Muscle of arm (tissue), 14 donors: ENCODE measurements around the gene RPSA. TPM values are rescaled to one million over a fixed set of nuclear protein-coding genes. Genes with fewer than 3 reads are reported as not detected.
"Not testable (repeated sequence)": the region's sequence is repeated elsewhere in the genome, so short reads cannot be mapped to it uniquely, and the experiment has no call there.

Experiments used
- DNase-seq: peaks from one replicate; pipeline ENCODE4 v3.0.0-alpha.2; 2013
- long read RNA-seq, 11 donors: transcript quantifications; one replicate each; lab custom pipeline, GENCODE V29; 2026
- polyA plus RNA-seq, 12 donors: library from polyadenylated mRNA; unstranded; fragments of 120-200 nt; gene quantifications; one replicate each; pipeline ENCODE4 v1.2.1, GENCODE V29; 2013; ENCODE audit not compliant: insufficient read length in 12 of 12

Gene RPSA
- polyA plus RNA-seq = 1,000 to 10,000 TPM in 10 of 12 donors, 100 to 1,000 TPM in 1, not detected in 1; 862 to 2,369 (median 1,833) TPM
- long read RNA-seq, donor 1, transcript RPSA-201 (7 exons, 1,171 nt) = major isoform, 721 of 1,026 reads
- long read RNA-seq, donor 1, transcript RPSA-207 (5 exons, 1,227 nt) = minor isoform, 16 of 1,026 reads
- long read RNA-seq, donor 1, transcript RPSA-205 (2 exons, 622 nt) = minor isoform, 14 of 1,026 reads
- long read RNA-seq, donor 1, transcript RPSA-206 (3 exons, 596 nt) = minor isoform, 29 of 1,026 reads
- long read RNA-seq, donor 1, partial matches to known transcripts = 164 of 1,026 reads
- long read RNA-seq, donor 1, other reads (novel, unspliced or antisense) = 74 of 1,026 reads
- long read RNA-seq, donor 2, transcript RPSA-206 (3 exons, 596 nt) = minor isoform, 14 of 1,167 reads
- long read RNA-seq, donor 2, transcript RPSA-207 (5 exons, 1,227 nt) = minor isoform, 8 of 1,167 reads
- long read RNA-seq, donor 2, transcript RPSA-201 (7 exons, 1,171 nt) = major isoform, 850 of 1,167 reads
- long read RNA-seq, donor 2, transcript RPSA-205 (2 exons, 622 nt) = minor isoform, 12 of 1,167 reads
- long read RNA-seq, donor 2, partial matches to known transcripts = 152 of 1,167 reads
- long read RNA-seq, donor 2, other reads (novel, unspliced or antisense) = 126 of 1,167 reads
- long read RNA-seq, donor 3, transcript RPSA-201 (7 exons, 1,171 nt) = major isoform, 318 of 422 reads
- long read RNA-seq, donor 3, transcript RPSA-206 (3 exons, 596 nt) = minor isoform, 5 of 422 reads
- long read RNA-seq, donor 3, partial matches to known transcripts = 51 of 422 reads
- long read RNA-seq, donor 3, other reads (novel, unspliced or antisense) = 36 of 422 reads
- long read RNA-seq, donor 4, transcript RPSA-206 (3 exons, 596 nt) = minor isoform, 5 of 494 reads
- long read RNA-seq, donor 4, transcript RPSA-201 (7 exons, 1,171 nt) = major isoform, 393 of 494 reads
- long read RNA-seq, donor 4, partial matches to known transcripts = 46 of 494 reads
- long read RNA-seq, donor 4, other reads (novel, unspliced or antisense) = 39 of 494 reads
- long read RNA-seq, donor 5, transcript RPSA-201 (7 exons, 1,171 nt) = major isoform, 1,068 of 1,393 reads
- long read RNA-seq, donor 5, transcript RPSA-207 (5 exons, 1,227 nt) = minor isoform, 5 of 1,393 reads
- long read RNA-seq, donor 5, transcript RPSA-205 (2 exons, 622 nt) = minor isoform, 12 of 1,393 reads
- long read RNA-seq, donor 5, transcript RPSA-206 (3 exons, 596 nt) = minor isoform, 14 of 1,393 reads
- long read RNA-seq, donor 5, partial matches to known transcripts = 173 of 1,393 reads
- long read RNA-seq, donor 5, other reads (novel, unspliced or antisense) = 117 of 1,393 reads
- long read RNA-seq, donor 6, transcript RPSA-205 (2 exons, 622 nt) = minor isoform, 8 of 885 reads
- long read RNA-seq, donor 6, transcript RPSA-201 (7 exons, 1,171 nt) = major isoform, 659 of 885 reads
- long read RNA-seq, donor 6, transcript RPSA-207 (5 exons, 1,227 nt) = minor isoform, 10 of 885 reads
- long read RNA-seq, donor 6, transcript RPSA-206 (3 exons, 596 nt) = minor isoform, 8 of 885 reads
- long read RNA-seq, donor 6, partial matches to known transcripts = 114 of 885 reads
- long read RNA-seq, donor 6, other reads (novel, unspliced or antisense) = 85 of 885 reads
- long read RNA-seq, donor 7, transcript RPSA-201 (7 exons, 1,171 nt) = major isoform, 476 of 632 reads
- long read RNA-seq, donor 7, transcript RPSA-206 (3 exons, 596 nt) = minor isoform, 5 of 632 reads
- long read RNA-seq, donor 7, transcript RPSA-205 (2 exons, 622 nt) = minor isoform, 7 of 632 reads
- long read RNA-seq, donor 7, partial matches to known transcripts = 87 of 632 reads
- long read RNA-seq, donor 7, other reads (novel, unspliced or antisense) = 51 of 632 reads
- long read RNA-seq, donor 8, transcript RPSA-207 (5 exons, 1,227 nt) = minor isoform, 9 of 1,149 reads
- long read RNA-seq, donor 8, transcript RPSA-206 (3 exons, 596 nt) = minor isoform, 13 of 1,149 reads
- long read RNA-seq, donor 8, transcript RPSA-205 (2 exons, 622 nt) = minor isoform, 10 of 1,149 reads
- long read RNA-seq, donor 8, transcript RPSA-201 (7 exons, 1,171 nt) = major isoform, 866 of 1,149 reads
- long read RNA-seq, donor 8, partial matches to known transcripts = 126 of 1,149 reads
- long read RNA-seq, donor 8, other reads (novel, unspliced or antisense) = 124 of 1,149 reads
- long read RNA-seq, donor 9, transcript RPSA-201 (7 exons, 1,171 nt) = major isoform, 851 of 1,089 reads
- long read RNA-seq, donor 9, transcript RPSA-206 (3 exons, 596 nt) = minor isoform, 16 of 1,089 reads
- long read RNA-seq, donor 9, transcript RPSA-205 (2 exons, 622 nt) = minor isoform, 13 of 1,089 reads
- long read RNA-seq, donor 9, transcript RPSA-207 (5 exons, 1,227 nt) = minor isoform, 6 of 1,089 reads
- long read RNA-seq, donor 9, partial matches to known transcripts = 99 of 1,089 reads
- long read RNA-seq, donor 9, other reads (novel, unspliced or antisense) = 102 of 1,089 reads
- long read RNA-seq, donor 10, transcript RPSA-207 (5 exons, 1,227 nt) = minor isoform, 5 of 877 reads
- long read RNA-seq, donor 10, transcript RPSA-205 (2 exons, 622 nt) = minor isoform, 10 of 877 reads
- long read RNA-seq, donor 10, transcript RPSA-201 (7 exons, 1,171 nt) = major isoform, 691 of 877 reads
- long read RNA-seq, donor 10, partial matches to known transcripts = 103 of 877 reads
- long read RNA-seq, donor 10, other reads (novel, unspliced or antisense) = 60 of 877 reads
- long read RNA-seq, donor 11, transcript RPSA-201 (7 exons, 1,171 nt) = major isoform, 694 of 1,011 reads
- long read RNA-seq, donor 11, transcript RPSA-206 (3 exons, 596 nt) = minor isoform, 14 of 1,011 reads
- long read RNA-seq, donor 11, transcript RPSA-205 (2 exons, 622 nt) = minor isoform, 6 of 1,011 reads
- long read RNA-seq, donor 11, transcript RPSA-207 (5 exons, 1,227 nt) = minor isoform, 14 of 1,011 reads
- long read RNA-seq, donor 11, partial matches to known transcripts = 133 of 1,011 reads
- long read RNA-seq, donor 11, other reads (novel, unspliced or antisense) = 147 of 1,011 reads

GRCh38 chr3:39406368-39407258 is at the start of gene RPSA:
Gene RPSA, plus strand, starts transcription at chr3:39406720. Its CDS starts 934 bp downstream, at chr3:39407654.
- peak; percentile 96 for DNase-seq

GRCh38 chr3:39358333-39358732 is 48.2 kb upstream of the RPSA start:
- DNase-seq = no peak

GRCh38 chr3:39361252-39361927 is 45.1 kb upstream of the RPSA start:
- DNase-seq = no peak

GRCh38 chr3:39362192-39362591 is 44.3 kb upstream of the RPSA start:
- DNase-seq = no peak

- DNase-seq = no peak
These were observed 43.7 kb upstream of the RPSA start for GRCh38 chr3:39362812-39363211.

- not testable (repeated sequence) for DNase-seq
These were observed 36.1 kb upstream of the RPSA start for GRCh38 chr3:39370450-39370849.

- DNase-seq = no peak
These were observed 33.7 kb upstream of the RPSA start for GRCh38 chr3:39372833-39373232.

GRCh38 chr3:39376959-39377634 is 29.4 kb upstream of the RPSA start:
- no peak for DNase-seq

GRCh38 chr3:39378088-39378487 is 28.4 kb upstream of the RPSA start:
- DNase-seq = no peak

- DNase-seq = no peak
These were observed 27.4 kb upstream of the RPSA start for GRCh38 chr3:39378957-39379777.

GRCh38 chr3:39379778-39380155 is 26.8 kb upstream of the RPSA start:
- DNase-seq = no peak

- no peak for DNase-seq
These were observed 25.1 kb upstream of the RPSA start for GRCh38 chr3:39381432-39381831.

GRCh38 chr3:39383045-39383880 is 23.3 kb upstream of the RPSA start, which contains the start of gene SLC25A38:
Gene SLC25A38, plus strand, starts transcription at chr3:39383370. Its CDS starts 355 bp downstream, at chr3:39383725.
- peak; percentile 79 for DNase-seq
